ENCODE results near the gene NCDN.

NCDN gene

DNA sequence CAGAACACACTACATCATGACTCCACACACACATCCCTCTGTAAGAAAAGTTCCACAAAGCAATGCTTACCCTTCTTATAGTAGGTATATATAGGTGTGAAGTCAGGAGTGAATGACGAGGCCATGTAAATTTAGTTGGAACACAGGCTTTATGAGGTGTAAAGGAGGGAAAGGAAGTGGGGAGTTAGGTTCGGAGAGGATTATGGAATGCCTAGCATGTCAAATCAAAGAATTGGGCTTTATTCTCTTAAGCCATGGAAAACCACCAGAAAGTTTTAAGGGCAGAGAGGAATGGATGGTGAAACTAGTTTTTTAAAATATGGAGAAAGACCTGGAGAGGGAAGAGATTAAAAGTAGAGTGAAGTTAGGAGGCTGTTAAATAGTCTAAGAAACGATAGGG lies 41.8 kb downstream of the NCDN start:
- Histone ChIP-seq H3K27ac (no peak overlapping the region), H3K9ac (no peak overlapping the region), H3K4me3 (IDR thresholded peaks at IDR 0.05; ENCODE audit: insufficient read depth, low read depth, low read length) (no peak overlapping the region), H3K36me3 (ENCODE audit: insufficient read depth) (no peaks in the 10 kb centered on the region), H3K27me3 (ENCODE audit: insufficient read depth, low read depth) (no peaks in the 10 kb centered on the region), H3K79me2 (ENCODE audit: insufficient read depth, low read depth) (no peaks in the 10 kb centered on the region), H2AFZ (ENCODE audit: low read depth) (no peak overlapping the region), H3K4me1 (ENCODE audit: low read depth, poor library complexity, severe bottlenecking) (no peaks in the 10 kb centered on the region), H4K20me1 (ENCODE audit: insufficient read depth) (no peaks in the 10 kb centered on the region), H3K4me2 (no peak overlapping the region)
- TF ChIP-seq, protein P1, sequence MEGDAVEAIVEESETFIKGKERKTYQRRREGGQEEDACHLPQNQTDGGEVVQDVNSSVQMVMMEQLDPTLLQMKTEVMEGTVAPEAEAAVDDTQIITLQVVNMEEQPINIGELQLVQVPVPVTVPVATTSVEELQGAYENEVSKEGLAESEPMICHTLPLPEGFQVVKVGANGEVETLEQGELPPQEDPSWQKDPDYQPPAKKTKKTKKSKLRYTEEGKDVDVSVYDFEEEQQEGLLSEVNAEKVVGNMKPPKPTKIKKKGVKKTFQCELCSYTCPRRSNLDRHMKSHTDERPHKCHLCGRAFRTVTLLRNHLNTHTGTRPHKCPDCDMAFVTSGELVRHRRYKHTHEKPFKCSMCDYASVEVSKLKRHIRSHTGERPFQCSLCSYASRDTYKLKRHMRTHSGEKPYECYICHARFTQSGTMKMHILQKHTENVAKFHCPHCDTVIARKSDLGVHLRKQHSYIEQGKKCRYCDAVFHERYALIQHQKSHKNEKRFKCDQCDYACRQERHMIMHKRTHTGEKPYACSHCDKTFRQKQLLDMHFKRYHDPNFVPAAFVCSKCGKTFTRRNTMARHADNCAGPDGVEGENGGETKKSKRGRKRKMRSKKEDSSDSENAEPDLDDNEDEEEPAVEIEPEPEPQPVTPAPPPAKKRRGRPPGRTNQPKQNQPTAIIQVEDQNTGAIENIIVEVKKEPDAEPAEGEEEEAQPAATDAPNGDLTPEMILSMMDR (conservative IDR thresholded peaks at IDR 0.05; ENCODE audit: low read depth, low read length) = no peak

DNA sequence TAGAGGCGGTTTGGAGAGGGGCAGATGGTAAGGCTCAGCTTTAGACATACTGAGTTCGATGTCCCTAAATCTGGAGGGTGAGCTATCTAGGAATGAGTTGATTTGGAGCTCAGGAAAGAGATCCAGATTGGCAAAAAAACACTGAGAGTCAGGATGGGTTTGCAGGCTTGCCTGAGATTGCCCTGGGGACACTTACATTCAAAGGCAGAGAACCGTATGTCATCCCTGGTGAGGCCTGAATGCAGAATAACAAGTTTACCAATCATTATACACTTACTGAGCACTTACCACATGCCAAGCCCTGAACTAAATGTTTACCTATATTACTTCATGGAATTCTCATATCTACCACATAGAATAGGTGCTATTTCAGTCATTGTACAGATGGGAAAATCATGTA lies 43.0 kb downstream of the NCDN start:
- H2AFZ ChIP-seq (ENCODE audit: low read depth) = no peak overlapping the region
- H4K20me1 ChIP-seq (ENCODE audit: insufficient read depth) = no peaks in the 10 kb centered on the region
- H3K4me3 ChIP-seq (IDR thresholded peaks at IDR 0.05; ENCODE audit: insufficient read depth, low read depth, low read length) = no peak overlapping the region
- TF ChIP-seq, protein P1 (conservative IDR thresholded peaks at IDR 0.05; ENCODE audit: low read depth, low read length) = no peak
- no peaks in the 10 kb centered on the region for H3K4me1 ChIP-seq (ENCODE audit: low read depth, poor library complexity, severe bottlenecking)
- H3K27ac ChIP-seq = no peak overlapping the region
- H3K79me2 ChIP-seq (ENCODE audit: insufficient read depth, low read depth) = no peaks in the 10 kb centered on the region; the same call in 1 of the 2 replicates
- H3K36me3 ChIP-seq (ENCODE audit: insufficient read depth) = peaks cover 10% of the 10 kb centered on the region; the same call in 1 of the 2 replicates
- H3K4me2 ChIP-seq = no peak overlapping the region
- H3K9ac ChIP-seq = no peak overlapping the region
- no peaks in the 10 kb centered on the region for H3K27me3 ChIP-seq (ENCODE audit: insufficient read depth, low read depth)

DNA sequence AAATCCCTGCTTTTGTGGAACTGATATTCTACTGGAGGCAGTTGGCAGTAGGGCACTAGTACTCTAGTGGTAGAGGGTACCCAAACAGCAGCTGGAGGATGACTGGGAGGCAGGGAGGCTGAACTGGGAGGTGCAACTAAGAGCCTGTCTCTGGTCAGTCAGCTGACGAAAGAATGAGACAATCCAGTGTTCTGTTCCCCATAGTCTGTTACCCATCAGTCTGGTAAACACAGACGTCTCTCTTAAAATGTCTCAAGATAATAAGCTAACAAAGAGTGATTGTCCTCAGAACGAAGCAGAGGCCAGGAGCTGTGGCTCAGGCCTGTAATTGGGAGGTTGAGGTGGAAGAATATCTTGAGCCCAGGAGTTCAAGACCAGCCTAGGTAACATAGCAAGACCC lies 45.9 kb downstream of the NCDN start:
- peaks cover 9% of the 10 kb centered on the region; the same call in 1 of the 2 replicates for H4K20me1 ChIP-seq (ENCODE audit: insufficient read depth)
- no peak overlapping the region for H3K27ac ChIP-seq
- TF ChIP-seq, protein P1 (conservative IDR thresholded peaks at IDR 0.05; ENCODE audit: low read depth, low read length) = no peak
- H3K4me1 ChIP-seq (ENCODE audit: low read depth, poor library complexity, severe bottlenecking) = no peaks in the 10 kb centered on the region
- H3K79me2 ChIP-seq (ENCODE audit: insufficient read depth, low read depth) = peaks cover 18% of the 10 kb centered on the region; the same call in 1 of the 2 replicates
- H3K4me2 ChIP-seq = no peak overlapping the region
- no peaks in the 10 kb centered on the region for H3K27me3 ChIP-seq (ENCODE audit: insufficient read depth, low read depth)
- H2AFZ ChIP-seq (ENCODE audit: low read depth) = no peak overlapping the region
- H3K9ac ChIP-seq = no peak overlapping the region
- peaks cover 19% of the 10 kb centered on the region; the same call in 1 of the 2 replicates for H3K36me3 ChIP-seq (ENCODE audit: insufficient read depth)
- H3K4me3 ChIP-seq (IDR thresholded peaks at IDR 0.05; ENCODE audit: insufficient read depth, low read depth, low read length) = no peak overlapping the region

DNA sequence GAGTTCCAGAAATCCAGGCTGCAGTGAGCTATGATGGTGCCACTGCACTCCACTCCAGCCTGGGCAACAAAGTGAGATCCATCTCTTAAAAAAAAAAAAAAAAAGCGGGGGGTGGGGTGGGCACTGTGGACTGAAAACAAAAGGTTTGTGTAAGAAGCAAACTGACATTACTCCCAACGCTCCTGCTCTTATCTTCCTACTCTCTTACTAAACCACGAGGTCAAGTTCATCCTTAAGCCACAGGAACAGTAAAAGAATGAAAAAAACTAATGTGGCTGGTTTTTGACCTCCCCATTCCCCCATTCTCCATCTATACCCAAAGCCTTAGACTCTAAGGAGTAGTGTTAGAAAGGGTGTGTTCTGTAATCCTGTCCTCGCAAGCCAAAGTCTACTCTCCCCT lies 46.3 kb downstream of the NCDN start:
- Histone ChIP-seq H3K27me3 (ENCODE audit: insufficient read depth, low read depth) (no peaks in the 10 kb centered on the region), H3K9ac (no peak overlapping the region), H3K4me3 (IDR thresholded peaks at IDR 0.05; ENCODE audit: insufficient read depth, low read depth, low read length) (no peak overlapping the region), H3K27ac (no peak overlapping the region), H2AFZ (ENCODE audit: low read depth) (no peak overlapping the region), H3K4me2 (no peak overlapping the region), H3K79me2 (ENCODE audit: insufficient read depth, low read depth) (peaks cover 23% of the 10 kb centered on the region; the same call in 1 of the 2 replicates), H4K20me1 (ENCODE audit: insufficient read depth) (peaks cover 9% of the 10 kb centered on the region; the same call in 1 of the 2 replicates), H3K36me3 (ENCODE audit: insufficient read depth) (peaks cover 21% of the 10 kb centered on the region; the same call in 1 of the 2 replicates), H3K4me1 (ENCODE audit: low read depth, poor library complexity, severe bottlenecking) (no peaks in the 10 kb centered on the region)
- TF ChIP-seq, protein P1 (conservative IDR thresholded peaks at IDR 0.05; ENCODE audit: low read depth, low read length) = no peak

Data from KMS-11 (cell line).